Ovary (tissue), 9 donors: ENCODE data around the gene RNH1. TPM values are rescaled to one million over a fixed set of nuclear protein-coding genes. Genes with fewer than 3 reads are reported as not detected.

ENCODE experiments used
- DNase-seq, 5 donors: peaks; one replicate each; pipeline ENCODE4 v3.0.0-alpha.2; 2019 to 2020
- H3K27ac ChIP-seq, 2 donors: fragments of 200-600 bp; one replicate each; pipeline versions ENCODE4 v1.5.1 to v1.8.0; 2019 to 2022
- H3K27me3 ChIP-seq: fragments of 200-600 bp; one replicate; pipeline ENCODE4 v1.8.0; 2022
- H3K36me3 ChIP-seq: fragments of 200-600 bp; sonication (generic); one replicate; pipeline ENCODE4 v1.5.1; 2019
- H3K4me1 ChIP-seq: one replicate; pipeline ENCODE4 v1.8.1; 2013; ENCODE audit warnings: mild to moderate bottlenecking, moderate library complexity; ENCODE audit not compliant: insufficient read depth
- H3K4me3 ChIP-seq: fragments of 200-600 bp; sonication (generic); one replicate; pipeline ENCODE4 v1.5.1; 2017
- H3K9me3 ChIP-seq, 2 donors: fragments of 200-600 bp in 1 of 2; sonication (generic) in 1 of 2; one replicate each; pipeline versions ENCODE4 v1.5.1 to v1.8.1; 2013 to 2019; ENCODE audit warnings: mild to moderate bottlenecking in 1 of 2, moderate library complexity in 1 of 2
- CTCF ChIP-seq, 3 donors: fragments of 450-650 bp in 2 of 3; fragments of 200-600 bp in 1 of 3; IDR thresholded peaks; one replicate each; pipeline versions ENCODE4 v1.5.1 to v1.8.0; 2016 to 2022; ENCODE audit warnings: antibody characterized with exemption in 3 of 3, mild to moderate bottlenecking in 1 of 3
- EP300 ChIP-seq: sonication (generic); formaldehyde crosslinking; IDR thresholded peaks from one replicate; pipeline ENCODE4 v1.6.1; 2017; ENCODE audit warnings: antibody characterized with exemption
- POLR2A ChIP-seq: fragments of 450-650 bp; IDR thresholded peaks from one replicate; pipeline ENCODE4 v1.6.1; 2017; ENCODE audit warnings: antibody characterized with exemption, mild to moderate bottlenecking, moderate library complexity
- WGBS, 3 donors: extraction: QIAGEN DNeasy Blood & Tissue Kit in 1 of 3; methylation state at CpG; one replicate each; pipeline versions ENCODE4 v1.1.5 to v1.1.7; 2013 to 2017; 5-methylcytosine and 5-hydroxymethylcytosine counted together
- intact Hi-C, 4 donors: fragments of 100-400 bp; cut with DNase I; formaldehyde crosslinking; loops; one replicate each; pipeline versions ENCODE4 v1.11.0 to v1.15.1; 2022 to 2023
- polyA plus RNA-seq, 2 donors: library from polyadenylated mRNA; stranded (reverse); fragments of 200-250 nt in 1 of 2; fragments of 350-450 nt in 1 of 2; fragmentation: Illumina TruSeq in 1 of 2; extraction: RNeasy Lipid Tissue Mini Kit (QIAGEN cat#74804) in 1 of 2; gene quantifications; one replicate each; pipeline ENCODE4 v1.2.3, GENCODE V29; 2013 to 2014
- total RNA-seq, 7 donors: library from RNA; depleted of rRNA in 2 of 7; stranded (reverse); fragments of >200 nt in 2 of 7; fragmentation: NEBNext Ultra II Directional in 3 of 7; extraction: Animal tissue kit (Norgen Biotek cat#: 25700) in 3 of 7; gene quantifications; one replicate each; pipeline versions ENCODE4 v1.1.0 to v1.2.4, GENCODE V29; 2016 to 2023
- donor health status: DM: no; HTN: no; CAD: no; lungs with moderate emphysema.
- donor health status: DM: no; HTN: no; CAD: no.
- donor health status: Bipolar disorder and iron deficiency.
- donor health status: DM: yes; HTN: yes; CAD: no.
- donor health status: DM: no; HTN: no; CAD: no.
- donor health status: DM: yes; HTN: yes; CAD: no.

RNH1 gene
- total and polyA plus RNA-seq, 9 donors: 17.4 to 233 (median 156) TPM

- Histone ChIP-seq H3K27me3 (peaks cover 3% of the 10 kb centered on the region), H3K27ac (no peak overlapping the region), H3K4me3 (no peak overlapping the region), H3K9me3 (no peaks in the 10 kb centered on the region), H3K36me3 (no peaks in the 10 kb centered on the region), H3K4me1 (no peaks in the 10 kb centered on the region)
- intact Hi-C loops: no loop called here
- WGBS, 3 donors: 86 to 89% (median 86%) methylated on average over 28 to 32 of the region's 32 CpGs
- DNase-seq: no peak
- TF ChIP-seq CTCF (IDR thresholded peaks at IDR 0.05): no peak
- no peak for TF ChIP-seq POLR2A
- TF ChIP-seq EP300: no peak
These were observed 41.9 kb upstream of the RNH1 start for GRCh38 chr11:548700-549603.

GRCh38 chr11:545171-545570 lies 38.1 kb upstream of the RNH1 start:
- TF ChIP-seq POLR2A: no peak
- no peak for TF ChIP-seq EP300
- no peak for TF ChIP-seq CTCF (IDR thresholded peaks at IDR 0.05)
- no peaks in the 10 kb centered on the region for H3K9me3 ChIP-seq
- DNase-seq: peak in 1 of 5 donors; percentile 15
- 79 to 90% (median 88%) methylated on average over 11 of the region's 11 CpGs for WGBS, 3 donors
- intact Hi-C loops: no loop called here
- H3K36me3 ChIP-seq: no peaks in the 10 kb centered on the region
- no peak overlapping the region for H3K27ac ChIP-seq
- H3K27me3 ChIP-seq: no peaks in the 10 kb centered on the region
- H3K4me1 ChIP-seq: no peaks in the 10 kb centered on the region
- no peak overlapping the region for H3K4me3 ChIP-seq

GRCh38 chr11:544817-545166 lies 37.8 kb upstream of the RNH1 start:
- TF ChIP-seq CTCF (IDR thresholded peaks at IDR 0.05) (no peak), EP300 (no peak), POLR2A (no peak)
- WGBS, 3 donors: 79 to 84% (median 81%) methylated on average over 5 of the region's 5 CpGs
- intact Hi-C loops: no loop called here
- Histone ChIP-seq H3K9me3 (no peaks in the 10 kb centered on the region), H3K27ac (no peak overlapping the region), H3K4me1 (no peaks in the 10 kb centered on the region), H3K27me3 (no peaks in the 10 kb centered on the region), H3K36me3 (no peaks in the 10 kb centered on the region), H3K4me3 (no peak overlapping the region)
- DNase-seq: no peak

GRCh38 chr11:541433-541885 lies 34.4 kb upstream of the RNH1 start:
- 90 to 93% (median 92%) methylated on average over 20 of the region's 20 CpGs for WGBS, 3 donors
- Histone ChIP-seq H3K9me3 (no peaks in the 10 kb centered on the region), H3K4me1 (peaks cover 10% of the 10 kb centered on the region), H3K27me3 (no peaks in the 10 kb centered on the region), H3K4me3 (no peak overlapping the region), H3K36me3 (no peaks in the 10 kb centered on the region), H3K27ac (no peak overlapping the region)
- intact Hi-C loops: no loop called here
- no peak for TF ChIP-seq CTCF (IDR thresholded peaks at IDR 0.05)
- no peak for TF ChIP-seq EP300
- no peak for TF ChIP-seq POLR2A
- DNase-seq: peak in 1 of 5 donors; percentile 38
